ENCODE data around the gene HGF.

- TF ChIP-seq, protein P1, sequence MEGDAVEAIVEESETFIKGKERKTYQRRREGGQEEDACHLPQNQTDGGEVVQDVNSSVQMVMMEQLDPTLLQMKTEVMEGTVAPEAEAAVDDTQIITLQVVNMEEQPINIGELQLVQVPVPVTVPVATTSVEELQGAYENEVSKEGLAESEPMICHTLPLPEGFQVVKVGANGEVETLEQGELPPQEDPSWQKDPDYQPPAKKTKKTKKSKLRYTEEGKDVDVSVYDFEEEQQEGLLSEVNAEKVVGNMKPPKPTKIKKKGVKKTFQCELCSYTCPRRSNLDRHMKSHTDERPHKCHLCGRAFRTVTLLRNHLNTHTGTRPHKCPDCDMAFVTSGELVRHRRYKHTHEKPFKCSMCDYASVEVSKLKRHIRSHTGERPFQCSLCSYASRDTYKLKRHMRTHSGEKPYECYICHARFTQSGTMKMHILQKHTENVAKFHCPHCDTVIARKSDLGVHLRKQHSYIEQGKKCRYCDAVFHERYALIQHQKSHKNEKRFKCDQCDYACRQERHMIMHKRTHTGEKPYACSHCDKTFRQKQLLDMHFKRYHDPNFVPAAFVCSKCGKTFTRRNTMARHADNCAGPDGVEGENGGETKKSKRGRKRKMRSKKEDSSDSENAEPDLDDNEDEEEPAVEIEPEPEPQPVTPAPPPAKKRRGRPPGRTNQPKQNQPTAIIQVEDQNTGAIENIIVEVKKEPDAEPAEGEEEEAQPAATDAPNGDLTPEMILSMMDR (conservative IDR thresholded peaks at IDR 0.05; ENCODE audit: low read depth, low read length), result no peak
- TF ChIP-seq EZH2phosphoT487 (IDR thresholded peaks at IDR 0.05; ENCODE audit: borderline replicate concordance, low read length), result no peak
Observed at GRCh38 chr7:81680120-81680519, 89.7 kb downstream of the HGF start.
